ES-I3 (cell line): ENCODE results near the gene LAMB2.
A peak's percentile ranks its signal among the peaks of the same experiment; 100 is the strongest.

Source experiments
- H3K36me3 ChIP-seq: 2 replicates; pipeline ENCODE4 v1.6.1; 2013; ENCODE audit warnings: mild to moderate bottlenecking, low read length, control low read depth, moderate library complexity; ENCODE audit not compliant: insufficient read depth
- H3K4me1 ChIP-seq: 2 replicates; pipeline ENCODE4 v1.6.1; 2013; ENCODE audit warnings: mild to moderate bottlenecking, control low read depth, low read length; ENCODE audit not compliant: insufficient read depth
- H3K9ac ChIP-seq: 2 replicates; pipeline ENCODE4 v1.6.1; 2013; ENCODE audit warnings: low read depth, mild to moderate bottlenecking, low read length, moderate library complexity
- H3K9me3 ChIP-seq: 2 replicates; pipeline ENCODE4 v1.6.1; 2013; ENCODE audit warnings: mild to moderate bottlenecking, low read length, moderate library complexity; ENCODE audit not compliant: control insufficient read depth, insufficient read depth

The LAMB2 gene

DNA sequence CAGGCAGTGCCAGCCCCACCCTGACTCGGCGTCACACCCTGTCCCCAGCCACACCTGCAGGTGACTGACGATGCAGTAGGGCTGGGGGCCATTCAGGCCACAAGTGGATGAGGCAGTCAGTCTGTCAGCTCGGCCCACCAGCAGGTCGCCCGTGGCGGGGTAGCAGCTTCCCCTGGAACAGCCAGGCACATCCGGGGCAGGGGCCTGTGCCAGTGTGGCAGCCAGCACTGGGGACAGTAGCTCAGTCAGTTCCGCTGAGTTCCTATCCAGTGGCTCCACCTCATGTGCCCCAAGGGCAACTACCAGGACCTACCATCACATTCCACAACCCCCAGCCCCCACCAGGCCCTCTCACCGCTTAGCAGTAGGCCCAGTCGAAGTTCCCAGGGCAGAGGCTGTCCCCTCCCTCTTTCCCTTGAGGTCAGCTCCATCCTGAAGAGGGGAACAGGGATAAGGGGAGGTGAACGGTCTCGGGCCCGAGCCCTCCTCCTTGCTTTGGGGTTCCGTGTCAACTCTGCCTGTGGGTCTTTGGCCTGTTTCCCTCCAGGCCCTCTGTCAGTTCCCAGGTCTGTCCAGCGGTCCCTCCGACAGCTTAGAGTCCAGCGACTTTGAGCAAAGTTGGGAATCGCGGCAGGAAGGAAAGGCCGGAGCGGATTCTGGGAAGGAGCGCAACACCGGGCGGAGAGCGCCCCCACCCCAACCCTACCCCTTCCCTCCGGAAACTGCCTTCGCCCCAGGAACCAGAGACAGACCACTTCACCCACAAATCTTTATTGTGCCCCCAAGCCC, at the start of gene LAMB2:
Gene LAMB2, minus strand, starts transcription at position 614 of the 789 bp plus-strand sequence. Its CDS starts 183 bp downstream, at position 431.
- Histone ChIP-seq H3K4me1 (peaks cover 4% of the 10 kb centered on the region), H3K36me3 (no peaks in the 10 kb centered on the region), H3K9me3 (no peaks in the 10 kb centered on the region), H3K9ac (peak within 1 kb of the TSS; percentile 91)

DNA sequence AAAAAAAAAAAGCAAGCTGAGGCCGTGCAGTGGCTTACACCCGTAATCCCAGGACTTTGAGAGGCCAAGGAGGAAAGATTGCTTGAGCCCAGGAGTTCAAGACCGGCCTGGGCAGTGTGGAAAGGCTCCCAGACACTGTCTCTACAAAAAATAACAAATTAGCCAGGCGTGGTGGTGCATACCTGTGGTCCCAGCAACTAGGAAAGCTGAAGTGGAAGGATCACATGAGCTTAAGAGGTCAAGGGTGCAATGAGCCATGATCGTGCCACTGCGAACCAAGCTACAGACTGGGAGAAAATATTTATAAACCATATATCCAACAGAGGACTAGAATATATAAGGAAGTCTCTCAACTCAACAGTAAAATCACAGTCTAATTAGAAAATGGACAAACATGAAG, 48.5 kb upstream of the LAMB2 start:
- H3K9ac ChIP-seq = no peak overlapping the region
- no peaks in the 10 kb centered on the region for H3K9me3 ChIP-seq
- no peaks in the 10 kb centered on the region for H3K36me3 ChIP-seq

DNA sequence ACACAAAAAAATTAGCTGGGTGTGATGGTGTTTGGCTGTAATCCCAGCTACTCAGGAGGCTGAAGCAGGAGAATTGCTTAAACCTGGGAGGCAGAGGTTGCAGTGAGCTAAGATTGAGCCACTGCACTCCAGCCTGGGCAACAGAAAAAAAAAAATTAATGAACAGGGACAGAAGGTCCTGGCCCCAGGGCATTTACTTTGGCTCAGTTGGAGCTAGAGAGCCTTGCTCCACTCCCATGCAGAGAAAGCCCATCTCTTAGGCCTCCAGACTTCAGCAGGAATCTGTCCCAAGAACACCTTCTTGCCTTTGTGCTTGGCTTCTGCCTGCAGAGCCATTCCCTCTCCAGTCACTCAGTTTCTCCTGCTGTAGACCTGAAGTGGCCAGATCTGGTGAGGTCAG, 47.3 kb upstream of the LAMB2 start:
- Histone ChIP-seq H3K9me3 (no peaks in the 10 kb centered on the region), H3K9ac (no peak overlapping the region), H3K4me1 (no peaks in the 10 kb centered on the region), H3K36me3 (no peaks in the 10 kb centered on the region)

More for the DNA sequence above, 48.5 kb upstream of the LAMB2 start:
- no peaks in the 10 kb centered on the region for H3K4me1 ChIP-seq

DNA sequence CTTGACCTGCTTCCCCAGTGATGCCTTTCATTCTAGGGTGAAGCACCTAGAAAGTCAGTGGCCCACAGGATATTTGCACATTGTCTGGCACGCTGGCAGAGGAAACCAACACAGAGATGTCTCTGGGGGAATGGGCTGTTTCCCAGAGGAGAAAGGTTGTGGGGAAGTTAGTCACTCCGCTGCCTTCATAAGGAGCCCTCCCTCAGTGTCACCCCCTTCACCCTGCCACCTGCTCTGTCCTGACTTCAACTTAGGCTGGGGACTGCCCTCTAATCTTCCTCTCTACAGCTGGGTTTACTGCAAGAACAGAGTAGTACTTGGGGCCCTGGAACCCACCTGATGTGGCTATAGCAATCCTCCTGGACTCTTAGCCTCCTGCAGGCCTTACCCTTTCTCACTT, 44.2 kb upstream of the LAMB2 start:
- Histone ChIP-seq H3K9me3 (no peaks in the 10 kb centered on the region), H3K4me1 (peaks cover 10% of the 10 kb centered on the region), H3K36me3 (no peaks in the 10 kb centered on the region), H3K9ac (no peak overlapping the region)

DNA sequence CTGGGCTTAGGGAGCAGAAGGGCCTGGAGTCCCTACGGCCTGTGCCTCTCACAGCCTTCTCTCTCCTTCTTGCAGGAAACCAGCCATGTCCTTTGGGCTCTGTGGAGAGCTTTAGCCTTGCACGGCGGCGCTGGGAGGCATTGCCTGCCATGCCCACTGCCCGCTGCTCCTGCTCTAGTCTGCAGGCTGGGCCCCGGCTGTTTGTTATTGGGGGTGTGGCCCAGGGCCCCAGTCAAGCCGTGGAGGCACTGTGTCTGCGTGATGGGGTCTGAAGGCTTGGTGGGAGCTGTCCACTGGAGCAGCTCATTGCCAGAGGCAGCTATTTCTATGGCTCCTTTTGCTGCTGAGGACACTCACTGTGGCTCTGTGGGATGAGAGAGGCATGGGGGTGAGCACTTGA, 42.7 kb upstream of the LAMB2 start:
- Histone ChIP-seq H3K9me3 (no peaks in the 10 kb centered on the region), H3K36me3 (no peaks in the 10 kb centered on the region), H3K9ac (no peak overlapping the region)

DNA sequence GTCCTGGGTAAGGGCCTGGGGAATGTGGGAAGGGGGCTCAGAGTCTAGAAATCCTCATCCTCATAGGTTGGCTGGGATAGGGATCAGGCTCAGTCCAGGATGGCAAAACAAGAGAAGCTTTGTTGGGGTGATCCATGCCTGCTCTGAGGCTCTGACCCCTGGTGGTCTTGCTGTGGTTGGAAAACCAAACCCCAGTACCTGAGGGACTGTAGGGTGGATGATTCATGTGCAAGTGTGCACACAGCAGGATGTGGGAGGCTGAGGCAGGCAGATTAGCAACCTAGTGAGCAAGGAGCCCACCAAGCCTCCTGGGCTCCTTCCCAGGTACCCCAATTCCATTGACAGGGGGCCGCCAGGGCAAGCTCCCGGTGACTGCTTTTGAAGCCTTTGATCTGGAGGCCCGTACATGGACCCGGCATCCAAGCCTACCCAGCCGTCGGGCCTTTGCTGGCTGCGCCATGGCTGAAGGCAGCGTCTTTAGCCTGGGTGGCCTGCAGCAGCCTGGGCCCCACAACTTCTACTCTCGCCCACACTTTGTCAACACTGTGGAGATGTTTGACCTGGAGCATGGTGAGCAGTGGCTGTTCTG, 41.6 kb upstream of the LAMB2 start:
- Histone ChIP-seq H3K4me1 (peaks cover 10% of the 10 kb centered on the region), H3K36me3 (no peaks in the 10 kb centered on the region), H3K9ac (no peak overlapping the region), H3K9me3 (no peaks in the 10 kb centered on the region)

More for the DNA sequence above, 42.7 kb upstream of the LAMB2 start:
- H3K4me1 ChIP-seq = peaks cover 10% of the 10 kb centered on the region

DNA sequence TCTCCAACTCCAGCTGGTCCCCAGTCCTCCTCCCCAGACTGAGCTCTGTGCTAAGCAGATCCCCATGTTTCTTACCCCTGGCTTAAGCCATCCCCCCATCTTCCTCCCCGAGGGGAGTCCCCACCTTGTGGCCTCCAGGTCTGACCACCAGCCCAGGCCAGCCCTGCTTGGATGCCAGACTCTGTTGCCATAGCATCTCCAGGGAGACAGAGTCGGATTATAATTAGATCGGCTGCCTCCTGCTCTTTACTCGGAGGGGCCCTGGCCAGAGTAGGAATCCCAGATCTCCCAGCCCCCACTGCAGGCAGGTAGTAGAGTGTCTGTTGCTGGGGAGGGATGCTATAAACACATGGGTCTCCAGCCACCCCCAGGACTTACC, 40.9 kb upstream of the LAMB2 start:
- Histone ChIP-seq H3K4me1 (peaks cover 10% of the 10 kb centered on the region), H3K9ac (no peak overlapping the region), H3K36me3 (no peaks in the 10 kb centered on the region), H3K9me3 (no peaks in the 10 kb centered on the region)

DNA sequence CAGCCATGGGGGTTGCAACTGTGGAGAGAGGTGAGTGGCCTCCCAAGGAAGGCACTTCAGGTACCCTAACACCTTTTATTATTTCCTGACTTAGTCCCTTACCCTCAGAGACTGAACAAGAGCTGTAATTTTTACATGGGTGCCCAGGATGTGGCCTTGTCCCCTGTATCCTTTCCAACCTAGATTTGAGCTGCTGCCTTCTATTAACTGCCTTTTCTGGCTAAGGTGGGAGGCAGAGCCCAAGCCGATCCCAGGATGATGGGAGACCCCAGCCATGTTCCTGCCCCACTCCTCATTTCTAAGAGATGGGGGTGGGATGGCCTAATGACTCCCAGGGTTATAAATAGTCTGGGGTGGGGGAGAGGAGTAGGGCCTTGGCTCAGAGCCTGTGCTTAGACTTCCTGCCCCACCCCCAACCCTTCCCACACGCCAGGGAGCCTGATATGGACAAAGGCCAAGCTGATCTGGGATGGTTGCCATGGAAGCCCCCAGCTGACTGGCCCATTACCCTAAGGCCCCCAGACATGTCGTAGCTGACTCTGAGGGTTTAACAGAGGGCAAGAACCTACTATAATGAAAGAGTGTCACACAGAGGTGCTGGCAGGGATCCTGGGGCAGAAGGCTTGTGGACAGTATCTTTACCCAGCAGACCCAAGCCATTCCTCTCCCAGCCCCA, 40.4 kb upstream of the LAMB2 start:
- no peaks in the 10 kb centered on the region for H3K36me3 ChIP-seq
- no peaks in the 10 kb centered on the region for H3K9me3 ChIP-seq
- no peak overlapping the region; the same call in 1 of the 2 replicates for H3K9ac ChIP-seq
- peaks cover 10% of the 10 kb centered on the region for H3K4me1 ChIP-seq

DNA sequence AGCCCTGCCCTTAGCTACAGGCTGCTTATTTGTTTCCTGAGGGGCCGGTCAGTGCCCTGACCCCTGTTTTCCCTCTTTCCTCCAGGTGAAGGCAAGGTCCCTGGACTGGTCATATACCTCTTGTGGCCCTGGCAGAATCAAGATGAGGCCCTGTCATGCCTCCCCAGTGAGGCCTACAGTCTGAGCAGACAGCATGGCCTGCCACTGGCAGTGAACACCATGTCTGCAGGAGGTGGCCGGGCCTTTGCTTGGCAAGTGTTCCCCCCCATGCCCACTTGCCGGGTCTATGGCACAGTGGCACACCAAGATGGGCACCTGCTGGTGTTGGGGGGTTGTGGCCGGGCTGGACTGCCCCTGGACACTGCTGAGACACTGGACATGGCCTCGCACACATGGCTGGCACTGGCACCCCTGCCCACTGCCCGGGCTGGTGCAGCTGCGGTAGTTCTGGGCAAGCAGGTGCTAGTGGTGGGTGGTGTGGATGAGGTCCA, 39.7 kb upstream of the LAMB2 start:
- no peaks in the 10 kb centered on the region for H3K9me3 ChIP-seq
- H3K36me3 ChIP-seq = no peaks in the 10 kb centered on the region
- peak overlapping the region; percentile 81; the same call in 1 of the 2 replicates for H3K9ac ChIP-seq
- H3K4me1 ChIP-seq = peaks cover 10% of the 10 kb centered on the region

DNA sequence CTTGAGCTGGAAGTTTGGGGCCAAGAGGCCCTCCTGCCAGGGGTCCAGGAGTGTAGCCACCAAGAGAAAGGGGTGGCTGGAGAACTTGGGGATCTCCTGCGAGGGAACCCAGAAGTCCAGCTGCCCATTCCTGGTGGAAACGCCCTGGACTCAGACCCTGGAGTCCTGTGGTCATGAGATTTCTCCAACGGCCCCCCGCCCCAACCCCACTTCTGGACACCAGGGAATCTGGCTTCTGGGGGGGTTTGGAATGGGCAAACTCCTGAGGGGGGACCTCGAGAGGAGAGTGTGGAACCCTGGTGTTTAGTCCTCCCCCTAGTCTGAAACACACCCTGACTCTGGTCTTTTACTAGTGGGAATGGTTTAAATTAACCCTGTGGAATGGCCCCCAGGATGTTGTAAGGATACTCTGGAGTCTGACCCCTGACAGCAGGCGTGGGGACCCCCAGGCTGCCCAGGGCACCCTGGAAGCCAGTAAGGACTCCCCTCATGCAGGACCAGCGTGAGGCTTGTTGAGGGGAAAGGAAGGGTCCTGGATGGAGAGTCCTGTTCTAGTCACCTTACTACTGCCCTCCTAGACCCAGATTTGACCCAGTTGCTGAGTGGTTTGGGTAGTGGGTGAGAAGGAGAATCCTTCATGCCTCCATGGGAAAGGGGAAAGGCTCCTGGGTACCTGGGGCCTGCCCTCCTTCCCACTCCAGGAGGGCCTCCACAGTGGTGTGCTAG, 39.1 kb upstream of the LAMB2 start:
- Histone ChIP-seq H3K36me3 (no peaks in the 10 kb centered on the region), H3K9ac (peak overlapping the region; percentile 81), H3K4me1 (peaks cover 11% of the 10 kb centered on the region), H3K9me3 (no peaks in the 10 kb centered on the region)

DNA sequence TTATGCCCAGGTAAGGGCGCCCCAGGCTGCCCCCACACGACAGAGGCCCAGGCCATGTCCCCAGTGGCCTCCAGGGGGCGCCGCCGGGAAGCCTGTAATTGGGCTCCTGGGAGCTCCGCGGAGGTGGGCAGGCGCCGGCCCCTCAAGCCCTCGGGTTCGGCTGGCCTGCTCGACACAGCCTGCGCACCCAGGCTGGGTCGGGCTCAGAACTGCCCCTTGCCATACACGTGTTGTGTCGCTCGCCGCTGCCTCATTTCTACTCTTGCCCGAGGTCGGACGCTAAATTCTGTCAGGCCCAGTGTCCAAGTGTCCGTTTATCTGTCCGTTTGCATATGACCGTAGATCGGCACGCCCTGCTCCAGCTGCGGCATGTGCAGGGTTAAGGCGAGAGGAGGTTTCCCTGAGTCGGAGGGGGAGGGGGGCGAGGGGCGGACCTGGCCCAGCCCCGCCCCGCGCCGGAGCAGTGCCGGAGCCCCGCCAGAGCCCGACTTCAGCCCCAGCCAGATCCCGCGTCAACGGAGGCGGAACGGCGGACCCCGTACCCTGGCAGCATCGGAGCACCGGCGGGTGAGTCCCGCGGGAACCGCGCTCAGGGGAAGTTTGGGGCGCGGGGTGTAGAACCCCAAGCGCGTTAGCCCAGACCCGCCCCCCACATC, 38.4 kb upstream of the LAMB2 start, which contains the start of gene KLHDC8B:
Gene KLHDC8B, plus strand, starts transcription at position 480 of the 656 bp plus-strand sequence. CDS start 1,172 bp downstream, outside the sequence.
- peak within 1 kb of the TSS; percentile 81 for H3K9ac ChIP-seq
- peaks cover 15% of the 10 kb centered on the region for H3K4me1 ChIP-seq
- no peaks in the 10 kb centered on the region for H3K36me3 ChIP-seq
- H3K9me3 ChIP-seq = no peaks in the 10 kb centered on the region

DNA sequence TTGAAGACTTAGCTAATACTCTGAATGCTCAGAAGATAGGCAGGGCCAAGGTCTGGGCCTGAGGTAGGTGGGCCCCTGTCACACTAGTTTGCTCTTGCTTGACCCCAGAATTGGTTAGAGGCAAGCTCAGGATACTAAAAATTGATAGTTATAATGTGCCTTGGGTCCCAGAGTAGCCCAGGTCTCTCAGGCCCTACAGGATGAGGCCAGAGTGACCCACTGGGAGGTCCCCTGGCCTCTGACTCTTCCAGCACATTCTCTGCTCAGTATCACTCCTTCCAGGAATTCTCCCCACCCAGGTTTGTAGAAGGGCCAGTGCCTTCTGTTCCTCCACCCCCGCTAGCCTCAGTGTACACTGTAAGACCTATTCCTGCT, 37.9 kb upstream of the LAMB2 start:
- no peak overlapping the region for H3K9ac ChIP-seq

DNA sequence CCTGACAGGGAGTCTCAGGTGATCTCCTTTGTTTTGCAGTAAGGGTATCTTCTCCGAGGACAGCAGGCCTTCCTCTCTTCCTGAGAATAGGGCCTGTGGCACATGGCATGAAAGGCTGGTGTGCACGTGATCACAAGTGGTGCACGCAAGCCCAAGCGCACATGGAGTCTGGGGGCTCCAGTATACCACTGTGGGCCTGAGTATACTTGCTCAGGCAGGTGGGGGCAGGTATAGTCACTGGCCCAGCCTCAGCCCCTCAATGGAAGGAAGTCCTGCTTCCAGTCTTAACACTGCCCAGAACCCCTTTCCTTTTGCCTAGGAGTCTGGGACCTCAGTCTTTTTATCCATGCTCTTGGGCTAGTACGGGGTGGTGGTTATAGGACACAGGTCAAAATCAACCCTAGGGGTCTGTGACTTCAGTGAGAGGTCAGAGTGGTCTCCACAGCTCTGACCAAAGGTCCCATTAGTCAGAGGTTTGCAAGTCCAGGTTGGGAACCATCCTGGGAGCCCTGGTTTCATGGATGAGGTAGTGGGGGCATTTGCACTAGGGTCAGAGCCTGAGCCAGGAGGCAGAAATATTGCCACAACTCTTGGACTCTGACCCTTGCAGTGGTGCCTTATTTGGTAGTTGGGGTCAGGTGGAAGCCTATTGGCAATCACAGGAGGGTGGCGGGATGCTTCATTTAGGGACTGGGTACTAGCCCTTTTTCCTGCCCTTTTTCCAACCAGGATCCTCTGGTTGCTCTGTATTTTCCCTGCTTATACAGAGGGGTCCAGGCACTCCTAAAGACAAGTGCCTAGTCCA, 34.1 kb upstream of the LAMB2 start:
- Histone ChIP-seq H3K9me3 (no peaks in the 10 kb centered on the region), H3K4me1 (peaks cover 8% of the 10 kb centered on the region), H3K36me3 (peaks cover 5% of the 10 kb centered on the region), H3K9ac (peak overlapping the region; percentile 78; the same call in 1 of the 2 replicates)

More for the DNA sequence above, 37.9 kb upstream of the LAMB2 start:
- Histone ChIP-seq H3K9me3 (no peaks in the 10 kb centered on the region), H3K4me1 (peaks cover 15% of the 10 kb centered on the region), H3K36me3 (no peaks in the 10 kb centered on the region)
